ENCODE measurements around the gene LAMA3. TPM values are rescaled to one million over a fixed set of nuclear protein-coding genes. Genes with fewer than 3 reads are reported as not detected.

The LAMA3 gene
- total RNA-seq, 1 experiment from 2014 or later, result 8.1 TPM

GRCh38 chr18:23921716-23922285 lies 232.5 kb downstream of the LAMA3 start:
- ATAC-seq (no peak), DNase-seq (ENCODE audit: low read depth, low spot score) (no peak)
- no TSS peak for BruUV-seq (replicated peaks)
- ChIA-PET CTCF (no interaction called here), POLR2A (no interaction called here)
- intact Hi-C loops (cut with micrococcal nuclease; ENCODE audit: unreplicated experiment), result no loop called here
- no peak overlapping the region for H3K27ac ChIP-seq (ENCODE audit: low read length)
- H3K36me3 ChIP-seq (ENCODE audit: control insufficient read depth, insufficient read depth, low read length), result no peaks in the 10 kb centered on the region
- no peak overlapping the region for H3K4me3 ChIP-seq (ENCODE audit: low read depth in 2 of 2, low read length in 2 of 2)
- no peak for TF ChIP-seq CTCF (IDR thresholded peaks at IDR 0.05)
- no peak for TF ChIP-seq TCF7L2 (IDR thresholded peaks at IDR 0.05; ENCODE audit: low read depth, low read length)
- no peak for TF ChIP-seq REST (IDR thresholded peaks at IDR 0.05; ENCODE audit: insufficient read depth in 1 of 2, low read depth in 2 of 2, low read length in 1 of 2)
- no peak for TF ChIP-seq SIN3A (IDR thresholded peaks at IDR 0.05; ENCODE audit: borderline replicate concordance, insufficient read depth, low read depth, low read length)
- TF ChIP-seq POLR2AphosphoS5 (IDR thresholded peaks at IDR 0.05; ENCODE audit: low read depth, low read length), result no peak
- in situ Hi-C loops (cut with HindIII; ENCODE audit: low pct_unique_long_range_greater_than_20kb, low sequenced_read_pairs), result no loop called here
- no peaks in the 10 kb centered on the region for H3K9me3 ChIP-seq (ENCODE audit: control insufficient read depth, insufficient read depth, low read depth, low read length)
- no peaks in the 10 kb centered on the region for H3K4me1 ChIP-seq (ENCODE audit: control insufficient read depth, insufficient read depth, low read length)
- peaks cover 5% of the 10 kb centered on the region; the same call in 1 of the 2 replicates for H3K27me3 ChIP-seq (ENCODE audit: control insufficient read depth, insufficient read depth, low read length)

GRCh38 chr18:23922939-23923338 lies 233.7 kb downstream of the LAMA3 start:
- TF ChIP-seq SIN3A (IDR thresholded peaks at IDR 0.05; ENCODE audit: borderline replicate concordance, insufficient read depth, low read depth, low read length) (no peak), TCF7L2 (IDR thresholded peaks at IDR 0.05; ENCODE audit: low read depth, low read length) (no peak), CTCF (IDR thresholded peaks at IDR 0.05) (no peak), REST (IDR thresholded peaks at IDR 0.05; ENCODE audit: insufficient read depth in 1 of 2, low read depth in 2 of 2, low read length in 1 of 2) (no peak), POLR2AphosphoS5 (IDR thresholded peaks at IDR 0.05; ENCODE audit: low read depth, low read length) (no peak)
- Histone ChIP-seq H3K27me3 (ENCODE audit: control insufficient read depth, insufficient read depth, low read length) (peaks cover 5% of the 10 kb centered on the region; the same call in 1 of the 2 replicates), H3K4me1 (ENCODE audit: control insufficient read depth, insufficient read depth, low read length) (no peaks in the 10 kb centered on the region), H3K4me3 (ENCODE audit: low read depth in 2 of 2, low read length in 2 of 2) (no peak overlapping the region), H3K9me3 (ENCODE audit: control insufficient read depth, insufficient read depth, low read depth, low read length) (no peaks in the 10 kb centered on the region), H3K27ac (ENCODE audit: low read length) (no peak overlapping the region), H3K36me3 (ENCODE audit: control insufficient read depth, insufficient read depth, low read length) (no peaks in the 10 kb centered on the region)
- POLR2A ChIA-PET, result no interaction called here
- CTCF ChIA-PET, result no interaction called here
- ATAC-seq (no peak), DNase-seq (ENCODE audit: low read depth, low spot score) (no peak)
- no TSS peak for BruUV-seq (replicated peaks)
- in situ Hi-C loops (cut with HindIII; ENCODE audit: low pct_unique_long_range_greater_than_20kb, low sequenced_read_pairs) (no loop called here), intact Hi-C loops (cut with micrococcal nuclease; ENCODE audit: unreplicated experiment) (no loop called here)

Measured in Panc1 (cell line).